HEK293 (cell line): ENCODE measurements around the gene GFOD1.
A peak's percentile ranks its signal among the peaks of the same experiment; 100 is the strongest.

Experiments used
- CTCF ChIA-PET: fragments of 350-600 bp; formaldehyde crosslinking; extraction: SDS; loops from one replicate; lab custom pipeline; 2021; ENCODE audit warnings: antibody characterized with exemption; lab: Yijun Ruan, JAX
- POLR2A ChIA-PET: fragments of 300-600 bp; formaldehyde crosslinking; extraction: SDS; loops from one replicate; lab custom pipeline; 2020; ENCODE audit warnings: antibody characterized with exemption, inconsistent platforms; lab: Yijun Ruan, JAX
- H3K27ac ChIP-seq: fragments of 200-500 bp; sonication (Bioruptor generic); 2 replicates; pipeline ENCODE4 v1.5.1; 2014; ENCODE audit warnings: low read depth, low read length, control low read depth, inconsistent platforms; ENCODE audit errors: extremely low read depth
- H3K36me3 ChIP-seq, 2 experiments: fragments of 200-500 bp in 1 of 2; sonication (Bioruptor generic) in 1 of 2; 1 replicate in 1 of 2; 2 replicates in 1 of 2; pipeline ENCODE4 v1.5.1; 2014 to 2017; ENCODE audit warnings: inconsistent platforms in 2 of 2, low read length in 2 of 2; ENCODE audit not compliant: control insufficient read depth in 2 of 2, insufficient read depth in 1 of 2
- H3K4me1 ChIP-seq: fragments of 200-500 bp; sonication (Bioruptor generic); 2 replicates; pipeline ENCODE4 v1.5.1; 2014; ENCODE audit warnings: mild to moderate bottlenecking, low read length, inconsistent platforms; ENCODE audit not compliant: control insufficient read depth, insufficient read depth
- H3K4me3 ChIP-seq: 2 replicates; pipeline ENCODE4 v1.5.1; 2011; ENCODE audit warnings: low read depth, mild to moderate bottlenecking, control low read depth, low read length, moderate library complexity
- H3K9me3 ChIP-seq: fragments of 200-500 bp; sonication (Bioruptor generic); 2 replicates; pipeline ENCODE4 v1.5.1; 2014; ENCODE audit warnings: low read depth, low read length, inconsistent platforms; ENCODE audit not compliant: control insufficient read depth, insufficient read depth
- EGR2 ChIP-seq: fragments of 450-650 bp; formaldehyde crosslinking; IDR thresholded peaks from 2 replicates; pipeline ENCODE4 v1.5.1; 2016; ENCODE audit warnings: low read depth, missing biosample characterization, missing genetic modification characterization
- FEZF1 ChIP-seq: fragments of 450-650 bp; formaldehyde crosslinking; IDR thresholded peaks from 2 replicates; pipeline ENCODE4 v1.5.1; 2016; ENCODE audit warnings: missing biosample characterization, missing genetic modification characterization
- GLIS1 ChIP-seq: fragments of 450-650 bp; formaldehyde crosslinking; IDR thresholded peaks from 2 replicates; pipeline ENCODE4 v1.5.1; 2016; ENCODE audit warnings: missing biosample characterization, missing genetic modification characterization
- HOXC10 ChIP-seq: sonication (generic); formaldehyde crosslinking; IDR thresholded peaks from 2 replicates; pipeline ENCODE4 v1.8.1; 2023; ENCODE audit warnings: mild to moderate bottlenecking, missing genetic modification reagents
- INSM2 ChIP-seq: fragments of 450-650 bp; formaldehyde crosslinking; IDR thresholded peaks from 2 replicates; pipeline ENCODE4 v1.5.1; 2016; ENCODE audit warnings: missing biosample characterization, missing genetic modification characterization
- KLF8 ChIP-seq: fragments of 450-650 bp; formaldehyde crosslinking; IDR thresholded peaks from 2 replicates; pipeline ENCODE4 v1.5.1; 2016; ENCODE audit warnings: missing biosample characterization, missing genetic modification characterization
- PRDM2 ChIP-seq: fragments of 450-650 bp; formaldehyde crosslinking; IDR thresholded peaks from 2 replicates; pipeline ENCODE4 v1.5.1; 2016; ENCODE audit warnings: missing biosample characterization, missing genetic modification characterization, borderline replicate concordance
- SALL2 ChIP-seq: fragments of 450-650 bp; formaldehyde crosslinking; IDR thresholded peaks from 2 replicates; pipeline ENCODE4 v1.5.0; 2017; ENCODE audit warnings: missing biosample characterization, mild to moderate bottlenecking, missing genetic modification characterization, borderline replicate concordance
- ZBTB10 ChIP-seq: fragments of 450-650 bp; formaldehyde crosslinking; IDR thresholded peaks from 2 replicates; pipeline ENCODE4 v1.5.1; 2016; ENCODE audit warnings: missing biosample characterization, missing genetic modification characterization
- ZBTB6 ChIP-seq: fragments of 450-650 bp; formaldehyde crosslinking; IDR thresholded peaks from 2 replicates; pipeline ENCODE4 v1.5.1; 2017; ENCODE audit warnings: missing biosample characterization, missing genetic modification characterization
- ZBTB8A ChIP-seq: fragments of 450-650 bp; formaldehyde crosslinking; IDR thresholded peaks from 2 replicates; pipeline ENCODE4 v1.5.1; 2016; ENCODE audit warnings: missing biosample characterization, missing genetic modification characterization
- ZNF155 ChIP-seq: fragments of 450-650 bp; formaldehyde crosslinking; IDR thresholded peaks from 2 replicates; pipeline ENCODE4 v1.5.1; 2016; ENCODE audit warnings: missing biosample characterization, missing genetic modification characterization
- ZNF157 ChIP-seq: fragments of 450-650 bp; formaldehyde crosslinking; IDR thresholded peaks from 2 replicates; pipeline ENCODE4 v1.5.1; 2016; ENCODE audit warnings: missing biosample characterization, missing genetic modification characterization
- ZNF18 ChIP-seq: fragments of 450-650 bp; formaldehyde crosslinking; IDR thresholded peaks from 2 replicates; pipeline ENCODE4 v1.5.1; 2016; ENCODE audit warnings: missing biosample characterization, missing genetic modification characterization
- ZNF23 ChIP-seq: fragments of 450-650 bp; formaldehyde crosslinking; IDR thresholded peaks from 2 replicates; pipeline ENCODE4 v1.5.1; 2016; ENCODE audit warnings: missing biosample characterization, missing genetic modification characterization, borderline replicate concordance
- ZNF324 ChIP-seq: fragments of 450-650 bp; formaldehyde crosslinking; IDR thresholded peaks from 2 replicates; pipeline ENCODE4 v1.5.1; 2016; ENCODE audit warnings: missing biosample characterization, missing genetic modification characterization
- ZNF341 ChIP-seq: fragments of 450-650 bp; formaldehyde crosslinking; IDR thresholded peaks from 2 replicates; pipeline ENCODE4; 2016; ENCODE audit warnings: low read depth, missing biosample characterization, missing genetic modification characterization
- ZNF423 ChIP-seq: fragments of 450-650 bp; formaldehyde crosslinking; IDR thresholded peaks from 2 replicates; pipeline ENCODE4 v1.5.1; 2016; ENCODE audit warnings: missing biosample characterization, missing genetic modification characterization
- ZNF514 ChIP-seq: fragments of 450-650 bp; formaldehyde crosslinking; IDR thresholded peaks from 2 replicates; pipeline ENCODE4 v1.5.1; 2016; ENCODE audit warnings: missing biosample characterization, missing genetic modification characterization
- ZNF76 ChIP-seq: fragments of 450-650 bp; formaldehyde crosslinking; IDR thresholded peaks from 2 replicates; pipeline ENCODE4; 2016; ENCODE audit warnings: low read depth, missing biosample characterization, missing genetic modification characterization, borderline replicate concordance
- ZNF777 ChIP-seq: fragments of 450-650 bp; formaldehyde crosslinking; IDR thresholded peaks from 2 replicates; pipeline ENCODE4 v1.5.1; 2017; ENCODE audit warnings: missing biosample characterization, missing genetic modification characterization, borderline replicate concordance

The GFOD1 gene

GRCh38 chr6:13536796-13537526 lies 49.6 kb upstream of the GFOD1 start:
- no peaks in the 10 kb centered on the region for H3K4me1 ChIP-seq
- no peak overlapping the region for H3K4me3 ChIP-seq
- CTCF ChIA-PET, result interaction anchor here (0.6 to 5.3 kb wide), 16 partner anchors 11 to 626 kb away, joined by 3 to 23 read pairs (median 4); partner anchors contain the start of gene SIRT5
- TF ChIP-seq ZNF18 (tag by site-specific recombination), result peak; percentile 84
- no peak for TF ChIP-seq GLIS1
- TF ChIP-seq FEZF1, result no peak
- TF ChIP-seq ZNF324 (tag by site-specific recombination), result no peak
- no peak for TF ChIP-seq EGR2 (tag by site-specific recombination)
- TF ChIP-seq, all 188 proteins: peak for 1
- Histone ChIP-seq H3K27ac (no peak overlapping the region), H3K9me3 (no peaks in the 10 kb centered on the region), H3K36me3 (no peaks in the 10 kb centered on the region)
- POLR2A ChIA-PET, result interaction anchor here (1.3 kb wide), 1 partner anchor 38 kb away, joined by 7 read pairs; the partner anchor contains the start of gene SIRT5

- Histone ChIP-seq H3K4me3 (no peak overlapping the region), H3K9me3 (no peaks in the 10 kb centered on the region), H3K4me1 (no peaks in the 10 kb centered on the region), H3K36me3 (no peaks in the 10 kb centered on the region), H3K27ac (no peak overlapping the region)
- ChIA-PET POLR2A (no interaction called here), CTCF (interaction anchor here (1.0 to 5.3 kb wide), 2 partner anchors 38 to 40 kb away, joined by 3 to 19 read pairs; partner anchors contain the start of gene SIRT5)
- no peak for TF ChIP-seq ZNF341 (tag by site-specific recombination)
- no peak for TF ChIP-seq ZNF514 (tag by site-specific recombination)
- TF ChIP-seq ZNF76 (tag by site-specific recombination), result no peak
- no peak for TF ChIP-seq ZBTB8A
- TF ChIP-seq ZNF23 (tag by site-specific recombination), result no peak
- no peak for TF ChIP-seq SALL2
- TF ChIP-seq ZNF423 (tag by site-specific recombination), result no peak
- TF ChIP-seq ZBTB6 (tag by site-specific recombination), result no peak
- no peak for TF ChIP-seq ZBTB10
- no peak for TF ChIP-seq ZNF157
- no peak for TF ChIP-seq ZNF777 (tag by site-specific recombination)
- no peak for TF ChIP-seq ZNF155
- no peak for TF ChIP-seq HOXC10 (CRISPR knock-in tag)
- TF ChIP-seq KLF8, result no peak
- TF ChIP-seq PRDM2 (tag by site-specific recombination), result no peak
- TF ChIP-seq INSM2 (tag by site-specific recombination), result no peak
These were observed 47.9 kb upstream of the GFOD1 start for GRCh38 chr6:13535306-13535705.
